ENCODE results near the gene DAD1. TPM values are rescaled to one million over a fixed set of nuclear protein-coding genes. Genes with fewer than 3 reads are reported as not detected.

The DAD1 gene
- total RNA-seq, 1 donor from 2014 or later: 122 TPM

GRCh38 chr14:22537436-22538310 lies 51.4 kb downstream of the DAD1 start:
- H3K9me3 Mint-ChIP-seq (ENCODE audit: unreplicated experiment): no peaks in the 10 kb centered on the region
- no peak for TF ChIP-seq CTCF (IDR thresholded peaks at IDR 0.05; ENCODE audit: partially characterized antibody, unreplicated experiment)
- no peaks in the 10 kb centered on the region for H3K4me1 Mint-ChIP-seq (ENCODE audit: low read depth, unreplicated experiment)
- no peak for DNase-seq
- H3K4me3 Mint-ChIP-seq (ENCODE audit: unreplicated experiment): no peak overlapping the region
- H3K27me3 Mint-ChIP-seq (ENCODE audit: unreplicated experiment): peaks cover 6% of the 10 kb centered on the region
- no peaks in the 10 kb centered on the region for H3K36me3 Mint-ChIP-seq (ENCODE audit: unreplicated experiment)
- H3K27ac Mint-ChIP-seq (ENCODE audit: unreplicated experiment): no peak overlapping the region

DNA sequence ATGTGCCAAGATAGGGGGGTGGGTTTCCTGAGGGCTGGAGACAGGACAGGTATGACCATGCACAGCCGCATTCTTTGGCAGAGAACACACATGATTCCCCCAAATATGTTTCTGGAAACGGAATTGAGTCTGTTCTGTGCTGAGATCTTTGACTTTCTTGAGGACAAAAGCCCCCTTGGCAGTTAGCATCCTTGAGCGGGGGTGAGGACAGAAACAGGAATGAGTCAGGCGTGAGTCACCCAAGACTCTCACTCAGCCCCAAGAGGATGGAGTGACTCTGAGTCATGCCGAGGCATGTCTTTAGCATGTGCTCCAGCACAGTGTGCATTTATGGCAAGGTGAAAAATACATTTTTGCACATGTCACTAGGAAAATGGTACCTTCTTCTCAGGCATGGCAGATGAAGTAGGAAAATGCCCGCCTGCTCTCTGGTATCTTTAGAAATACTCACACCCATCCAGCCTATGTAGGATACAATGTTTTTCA lies 52.1 kb downstream of the DAD1 start:
- H3K27ac Mint-ChIP-seq (ENCODE audit: unreplicated experiment): no peak overlapping the region
- peaks cover 6% of the 10 kb centered on the region for H3K27me3 Mint-ChIP-seq (ENCODE audit: unreplicated experiment)
- H3K4me1 Mint-ChIP-seq (ENCODE audit: low read depth, unreplicated experiment): no peaks in the 10 kb centered on the region
- no peak for TF ChIP-seq CTCF (IDR thresholded peaks at IDR 0.05; ENCODE audit: partially characterized antibody, unreplicated experiment)
- no peaks in the 10 kb centered on the region for H3K36me3 Mint-ChIP-seq (ENCODE audit: unreplicated experiment)
- no peak for DNase-seq
- H3K9me3 Mint-ChIP-seq (ENCODE audit: unreplicated experiment): no peaks in the 10 kb centered on the region
- H3K4me3 Mint-ChIP-seq (ENCODE audit: unreplicated experiment): no peak overlapping the region

- Mint-ChIP-seq H3K36me3 (ENCODE audit: unreplicated experiment) (no peaks in the 10 kb centered on the region), H3K4me3 (ENCODE audit: unreplicated experiment) (no peak overlapping the region), H3K4me1 (ENCODE audit: low read depth, unreplicated experiment) (no peaks in the 10 kb centered on the region), H3K27me3 (ENCODE audit: unreplicated experiment) (peaks cover 6% of the 10 kb centered on the region), H3K27ac (ENCODE audit: unreplicated experiment) (no peak overlapping the region), H3K9me3 (ENCODE audit: unreplicated experiment) (no peaks in the 10 kb centered on the region)
- no peak for DNase-seq
- TF ChIP-seq CTCF (IDR thresholded peaks at IDR 0.05; ENCODE audit: partially characterized antibody, unreplicated experiment): no peak
Measured at GRCh38 chr14:22535916-22536315, 53.1 kb downstream of the DAD1 start.

DNA sequence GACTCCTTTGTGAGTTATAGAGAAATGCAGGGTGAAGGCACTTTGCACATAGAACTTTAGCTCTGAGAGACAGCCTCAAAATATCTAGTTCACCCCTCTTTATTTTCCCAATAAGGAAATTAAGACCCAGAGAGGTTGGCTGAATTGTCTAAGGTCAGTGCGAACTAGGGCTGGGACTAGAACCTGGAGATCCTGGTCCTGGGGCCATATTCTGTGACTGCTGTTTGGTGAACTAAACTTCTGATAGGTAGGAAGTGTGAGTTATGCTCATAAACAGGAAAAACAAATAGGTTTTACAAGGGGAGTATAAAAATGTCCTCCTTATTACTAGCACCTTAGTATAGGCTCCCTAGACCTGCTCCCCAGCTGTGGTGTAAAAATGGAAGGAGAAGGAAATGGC lies 53.9 kb downstream of the DAD1 start:
- Mint-ChIP-seq H3K4me1 (ENCODE audit: low read depth, unreplicated experiment) (no peaks in the 10 kb centered on the region), H3K36me3 (ENCODE audit: unreplicated experiment) (no peaks in the 10 kb centered on the region), H3K27ac (ENCODE audit: unreplicated experiment) (no peak overlapping the region), H3K4me3 (ENCODE audit: unreplicated experiment) (no peak overlapping the region), H3K27me3 (ENCODE audit: unreplicated experiment) (peaks cover 6% of the 10 kb centered on the region), H3K9me3 (ENCODE audit: unreplicated experiment) (no peaks in the 10 kb centered on the region)
- TF ChIP-seq CTCF (IDR thresholded peaks at IDR 0.05; ENCODE audit: partially characterized antibody, unreplicated experiment): no peak
- DNase-seq: no peak

- TF ChIP-seq CTCF (IDR thresholded peaks at IDR 0.05; ENCODE audit: partially characterized antibody, unreplicated experiment): no peak
- Mint-ChIP-seq H3K9me3 (ENCODE audit: unreplicated experiment) (no peaks in the 10 kb centered on the region), H3K4me3 (ENCODE audit: unreplicated experiment) (no peak overlapping the region), H3K4me1 (ENCODE audit: low read depth, unreplicated experiment) (no peaks in the 10 kb centered on the region), H3K36me3 (ENCODE audit: unreplicated experiment) (no peaks in the 10 kb centered on the region), H3K27ac (ENCODE audit: unreplicated experiment) (no peak overlapping the region), H3K27me3 (ENCODE audit: unreplicated experiment) (peaks cover 2% of the 10 kb centered on the region)
- DNase-seq: no peak
Measured at GRCh38 chr14:22534547-22534946, 54.5 kb downstream of the DAD1 start.

All from glutamatergic neuron (in vitro differentiated cells).